ENCODE results near the gene OR4E1.

DNA sequence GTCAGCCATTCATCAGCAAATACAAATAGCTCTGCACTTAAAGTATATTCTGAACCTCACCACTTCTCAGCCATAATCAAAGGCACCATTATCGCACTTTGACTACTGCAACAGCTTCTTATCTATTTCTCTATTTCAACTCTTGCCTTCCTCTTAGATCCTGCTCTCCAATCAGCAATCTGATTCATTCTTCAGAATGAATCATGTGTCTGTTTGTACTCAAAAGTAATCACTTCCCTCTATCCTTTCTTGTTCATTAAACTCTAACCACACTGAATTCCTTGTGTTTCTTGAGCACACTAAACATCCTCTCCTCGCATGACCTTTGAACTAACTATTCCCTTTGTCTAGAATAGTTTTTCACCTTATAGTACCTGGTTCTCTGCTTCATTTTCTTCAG lies 12.8 kb upstream of the OR4E1 start:
- TF ChIP-seq, protein P1, sequence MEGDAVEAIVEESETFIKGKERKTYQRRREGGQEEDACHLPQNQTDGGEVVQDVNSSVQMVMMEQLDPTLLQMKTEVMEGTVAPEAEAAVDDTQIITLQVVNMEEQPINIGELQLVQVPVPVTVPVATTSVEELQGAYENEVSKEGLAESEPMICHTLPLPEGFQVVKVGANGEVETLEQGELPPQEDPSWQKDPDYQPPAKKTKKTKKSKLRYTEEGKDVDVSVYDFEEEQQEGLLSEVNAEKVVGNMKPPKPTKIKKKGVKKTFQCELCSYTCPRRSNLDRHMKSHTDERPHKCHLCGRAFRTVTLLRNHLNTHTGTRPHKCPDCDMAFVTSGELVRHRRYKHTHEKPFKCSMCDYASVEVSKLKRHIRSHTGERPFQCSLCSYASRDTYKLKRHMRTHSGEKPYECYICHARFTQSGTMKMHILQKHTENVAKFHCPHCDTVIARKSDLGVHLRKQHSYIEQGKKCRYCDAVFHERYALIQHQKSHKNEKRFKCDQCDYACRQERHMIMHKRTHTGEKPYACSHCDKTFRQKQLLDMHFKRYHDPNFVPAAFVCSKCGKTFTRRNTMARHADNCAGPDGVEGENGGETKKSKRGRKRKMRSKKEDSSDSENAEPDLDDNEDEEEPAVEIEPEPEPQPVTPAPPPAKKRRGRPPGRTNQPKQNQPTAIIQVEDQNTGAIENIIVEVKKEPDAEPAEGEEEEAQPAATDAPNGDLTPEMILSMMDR (conservative IDR thresholded peaks at IDR 0.05; ENCODE audit: low read length): no peak
- TF ChIP-seq EZH2phosphoT487 (IDR thresholded peaks at IDR 0.05; ENCODE audit: borderline replicate concordance): no peak
